ENCODE data around the gene TARBP1. TPM values are rescaled to one million over a fixed set of nuclear protein-coding genes. Genes with fewer than 3 reads are reported as not detected.

The TARBP1 gene
- total RNA-seq, 4 donors from 2014 or later = 0.88 to 79.8 (median 21.2) TPM

GRCh38 chr1:234481771-234482170 lies 2.8 kb upstream of the TARBP1 start:
- H3K27ac ChIP-seq = no peak overlapping the region
- H3K36me3 ChIP-seq = no peaks in the 10 kb centered on the region
- TF ChIP-seq POLR2A (IDR thresholded peaks at IDR 0.05) = no peak
- TF ChIP-seq, protein P1, sequence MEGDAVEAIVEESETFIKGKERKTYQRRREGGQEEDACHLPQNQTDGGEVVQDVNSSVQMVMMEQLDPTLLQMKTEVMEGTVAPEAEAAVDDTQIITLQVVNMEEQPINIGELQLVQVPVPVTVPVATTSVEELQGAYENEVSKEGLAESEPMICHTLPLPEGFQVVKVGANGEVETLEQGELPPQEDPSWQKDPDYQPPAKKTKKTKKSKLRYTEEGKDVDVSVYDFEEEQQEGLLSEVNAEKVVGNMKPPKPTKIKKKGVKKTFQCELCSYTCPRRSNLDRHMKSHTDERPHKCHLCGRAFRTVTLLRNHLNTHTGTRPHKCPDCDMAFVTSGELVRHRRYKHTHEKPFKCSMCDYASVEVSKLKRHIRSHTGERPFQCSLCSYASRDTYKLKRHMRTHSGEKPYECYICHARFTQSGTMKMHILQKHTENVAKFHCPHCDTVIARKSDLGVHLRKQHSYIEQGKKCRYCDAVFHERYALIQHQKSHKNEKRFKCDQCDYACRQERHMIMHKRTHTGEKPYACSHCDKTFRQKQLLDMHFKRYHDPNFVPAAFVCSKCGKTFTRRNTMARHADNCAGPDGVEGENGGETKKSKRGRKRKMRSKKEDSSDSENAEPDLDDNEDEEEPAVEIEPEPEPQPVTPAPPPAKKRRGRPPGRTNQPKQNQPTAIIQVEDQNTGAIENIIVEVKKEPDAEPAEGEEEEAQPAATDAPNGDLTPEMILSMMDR (IDR thresholded peaks at IDR 0.05) = no peak
- no peaks in the 10 kb centered on the region for H3K4me1 ChIP-seq
- H3K9me3 ChIP-seq = no peaks in the 10 kb centered on the region
- DNase-seq = no peak
- intact Hi-C loops (cut with DNase I; ENCODE audit: low total_unique reads) = no loop called here
- no peak overlapping the region for H3K4me3 ChIP-seq
- no peaks in the 10 kb centered on the region for H3K27me3 ChIP-seq

GRCh38 chr1:234479866-234480265 lies 887 bp upstream of the TARBP1 start:
- Histone ChIP-seq H3K27me3 (no peaks in the 10 kb centered on the region), H3K4me1 (no peaks in the 10 kb centered on the region), H3K9me3 (no peaks in the 10 kb centered on the region), H3K27ac (no peak overlapping the region), H3K36me3 (no peaks in the 10 kb centered on the region), H3K4me3 (no peak overlapping the region)
- DNase-seq = no peak
- TF ChIP-seq, protein P1 (IDR thresholded peaks at IDR 0.05) = no peak
- TF ChIP-seq POLR2A (IDR thresholded peaks at IDR 0.05) = no peak
- intact Hi-C loops (cut with DNase I; ENCODE audit: low total_unique reads) = no loop called here

DNA sequence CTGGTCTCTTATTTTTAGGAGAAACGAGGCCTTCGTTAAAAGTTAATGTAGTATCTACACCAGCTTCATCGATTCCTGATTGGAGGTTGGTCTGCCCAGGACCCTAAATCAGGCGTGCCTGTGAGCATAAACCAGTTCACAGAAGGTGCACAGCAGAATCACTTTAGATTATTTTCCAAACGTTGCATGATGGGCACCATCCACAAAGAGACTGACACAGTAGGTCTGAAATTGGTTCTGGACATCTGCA lies 256 bp upstream of the TARBP1 start:
- peak overlapping the region; percentile 45 to 77 for H3K4me3 ChIP-seq
- no peaks in the 10 kb centered on the region for H3K27me3 ChIP-seq
- peak overlapping the region; percentile 62 to 83 for H3K27ac ChIP-seq
- no peaks in the 10 kb centered on the region for H3K36me3 ChIP-seq
- no peaks in the 10 kb centered on the region for H3K4me1 ChIP-seq
- no peak for TF ChIP-seq POLR2A (IDR thresholded peaks at IDR 0.05)
- TF ChIP-seq, protein P1 (IDR thresholded peaks at IDR 0.05) = no peak
- no peak for DNase-seq
- no peaks in the 10 kb centered on the region for H3K9me3 ChIP-seq
- intact Hi-C loops (cut with DNase I; ENCODE audit: low total_unique reads) = no loop called here

- peak overlapping the region; percentile 45 to 77 for H3K4me3 ChIP-seq
- no peaks in the 10 kb centered on the region for H3K4me1 ChIP-seq
- no peak for DNase-seq
- intact Hi-C loops (cut with DNase I; ENCODE audit: low total_unique reads) = no loop called here
- peak overlapping the region; percentile 82 to 83 for H3K27ac ChIP-seq
- H3K36me3 ChIP-seq = no peaks in the 10 kb centered on the region
- TF ChIP-seq POLR2A (IDR thresholded peaks at IDR 0.05) = peak in 1 of 2 donors; percentile 13
- TF ChIP-seq, protein P1 (IDR thresholded peaks at IDR 0.05) = no peak
- H3K9me3 ChIP-seq = no peaks in the 10 kb centered on the region
- H3K27me3 ChIP-seq = no peaks in the 10 kb centered on the region
These were observed 863 bp downstream of the TARBP1 start for GRCh38 chr1:234478152-234478480.

DNA sequence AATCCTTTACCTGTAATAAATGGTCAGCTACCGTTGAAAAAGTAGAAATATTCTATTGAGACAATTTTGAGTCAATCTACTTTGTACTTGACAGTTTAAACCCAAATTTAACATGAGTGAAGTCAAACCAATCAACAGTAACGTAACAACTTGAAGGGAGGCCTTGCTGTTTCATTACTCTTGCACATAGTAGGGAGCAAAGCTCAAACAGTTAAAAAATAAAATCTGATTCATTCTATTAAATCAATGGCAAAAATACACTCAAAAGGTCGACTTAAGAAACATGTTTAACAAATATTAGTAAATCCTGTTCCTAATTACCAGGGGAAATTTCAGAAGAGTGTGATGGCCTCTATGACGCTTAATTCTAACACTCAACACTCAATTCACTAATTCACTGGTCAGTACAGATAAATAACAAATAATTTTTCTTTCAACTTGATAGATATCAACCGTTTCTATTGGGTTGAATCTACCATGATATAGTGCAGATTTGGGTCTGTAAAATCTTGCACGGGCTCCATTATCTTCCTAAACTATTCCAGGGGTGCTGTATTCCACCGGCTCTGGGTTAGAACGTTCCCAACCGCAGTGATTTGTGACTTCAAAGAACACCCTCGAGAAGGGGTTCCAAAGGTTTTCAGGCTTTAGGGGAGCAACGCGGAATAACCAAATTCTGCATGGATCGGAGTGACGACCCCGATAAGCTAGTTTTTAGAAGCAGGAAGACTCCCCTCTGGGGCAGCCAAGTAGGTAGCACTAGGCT lies 1.4 kb downstream of the TARBP1 start:
- H3K27ac ChIP-seq = peak overlapping the region; percentile 82 to 83
- no peaks in the 10 kb centered on the region for H3K36me3 ChIP-seq
- no peaks in the 10 kb centered on the region for H3K27me3 ChIP-seq
- no peaks in the 10 kb centered on the region for H3K4me1 ChIP-seq
- no peaks in the 10 kb centered on the region for H3K9me3 ChIP-seq
- intact Hi-C loops (cut with DNase I; ENCODE audit: low total_unique reads) = no loop called here
- peak overlapping the region; percentile 45 to 77 for H3K4me3 ChIP-seq
- no peak for TF ChIP-seq POLR2A (IDR thresholded peaks at IDR 0.05)
- TF ChIP-seq, protein P1 (IDR thresholded peaks at IDR 0.05) = no peak
- no peak for DNase-seq

Measured in uterus (tissue), 4 donors.